ENCODE measurements around the gene TBCC.
A peak's percentile ranks its signal among the peaks of the same experiment; 100 is the strongest.
"Not testable (repeated sequence)": the region's sequence is repeated elsewhere in the genome, so short reads cannot be mapped to it uniquely, and the experiment has no call there.

Gene TBCC

GRCh38 chr6:42727627-42728026 is 18.3 kb downstream of the TBCC start:
- DNase-seq = no peak

DNA sequence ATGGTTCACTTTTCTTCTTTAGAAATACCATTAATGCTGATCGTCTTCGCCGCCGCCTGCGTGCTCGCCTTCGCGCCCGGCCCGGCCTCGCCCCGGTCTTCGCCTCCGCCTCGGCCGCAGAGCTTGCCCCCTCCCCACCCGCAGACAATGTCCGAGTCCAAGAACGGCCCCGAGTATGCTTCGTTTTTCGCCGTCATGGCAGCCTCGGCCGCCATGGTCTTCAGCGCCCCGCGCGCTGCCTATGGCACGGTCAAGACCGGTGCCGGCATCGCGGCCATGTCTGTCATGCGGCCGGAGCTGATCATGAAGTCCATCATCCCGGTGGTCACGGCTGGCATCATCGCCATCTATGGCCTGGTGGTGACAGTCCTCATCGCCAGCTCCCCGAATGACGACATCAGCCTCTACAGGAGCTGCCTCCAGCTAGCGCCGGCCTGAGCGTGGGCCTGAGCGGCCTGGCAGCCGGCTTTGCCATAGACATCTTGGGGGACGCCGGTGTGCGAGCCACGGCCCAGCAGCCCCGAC is 18.8 kb downstream of the TBCC start:
- peak; percentile 4 for DNase-seq

DNA sequence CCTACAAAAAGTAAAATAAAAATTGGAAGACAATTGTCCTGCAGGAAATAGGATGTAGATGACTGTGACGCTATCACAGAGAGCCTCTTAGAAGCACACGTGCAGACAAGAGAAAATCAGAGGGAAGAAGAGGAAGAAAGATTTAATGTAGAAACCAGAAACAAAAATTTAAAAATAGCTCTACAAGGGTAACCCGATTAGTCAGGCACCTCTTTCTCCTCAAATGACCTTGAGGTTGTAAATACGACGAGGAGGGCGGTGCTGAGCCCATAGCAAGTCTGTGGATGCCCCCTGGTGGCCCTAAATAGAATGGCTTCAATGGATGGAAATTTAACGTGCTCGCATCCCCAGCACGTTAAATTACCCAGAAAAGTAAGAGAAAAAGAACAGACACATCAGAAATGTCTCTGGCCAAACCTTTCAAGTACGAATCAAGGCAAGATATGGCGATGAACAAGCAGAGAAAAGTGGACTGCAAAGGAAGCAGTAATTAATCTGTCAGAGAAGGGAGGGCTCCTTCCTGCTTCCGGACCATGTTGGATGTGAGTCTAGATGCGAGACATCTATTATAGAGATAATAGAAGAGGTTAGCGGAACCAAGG is 19.3 kb downstream of the TBCC start:
- peak; percentile 82 for DNase-seq

GRCh38 chr6:42726026-42726425 is 19.9 kb downstream of the TBCC start:
- no peak for DNase-seq

GRCh38 chr6:42724825-42725224 is 21.1 kb downstream of the TBCC start:
- no peak for DNase-seq

DNA sequence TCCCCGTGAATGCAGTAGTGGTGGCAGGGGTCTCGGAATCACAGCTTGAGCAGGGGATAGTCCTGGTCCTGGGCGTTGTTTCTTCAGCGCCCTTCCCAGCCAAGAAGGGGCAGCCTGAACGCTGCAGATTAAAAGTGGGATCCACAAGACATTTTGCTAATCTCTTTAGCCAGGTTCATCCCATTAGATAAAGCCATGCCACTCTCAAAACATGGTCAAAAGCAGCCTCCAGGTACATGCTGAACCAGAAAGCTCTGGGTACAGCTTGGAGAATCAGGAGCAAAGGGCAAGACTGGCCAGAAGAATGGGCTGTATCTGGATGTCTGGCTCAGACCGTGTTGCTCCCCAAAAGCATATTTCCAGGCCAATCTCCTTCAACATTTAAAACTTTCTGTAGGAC is 23.4 kb downstream of the TBCC start, which contains the start of gene PRPH2:
Gene PRPH2, minus strand, starts transcription at position 101 of the 400 bp plus-strand sequence. CDS start 263 bp downstream, outside the sequence.
- DNase-seq = no peak

DNA sequence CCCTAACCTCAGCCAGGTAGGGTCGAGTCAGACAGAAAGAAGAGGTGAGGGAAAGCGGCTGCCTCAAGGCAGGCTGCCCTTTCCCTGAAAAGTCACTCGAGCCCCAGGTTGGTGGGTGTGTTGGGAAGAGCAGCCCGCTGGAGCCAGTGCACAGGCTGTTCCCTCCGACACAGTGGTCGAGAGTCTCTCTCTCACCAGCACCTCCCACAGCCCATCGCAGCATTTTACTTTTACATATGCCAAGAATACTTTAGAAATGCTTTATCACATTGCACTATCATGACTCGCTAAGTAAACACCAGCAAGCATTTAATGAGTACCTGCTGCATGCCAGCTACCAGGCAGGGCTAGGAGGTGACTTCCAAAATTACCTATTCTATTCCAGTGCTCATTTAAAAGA is 25.2 kb downstream of the TBCC start:
- DNase-seq = no peak

- no peak for DNase-seq
Measured at GRCh38 chr6:42715871-42716270, 30.0 kb downstream of the TBCC start.

- DNase-seq = no peak
Measured at GRCh38 chr6:42714098-42714761, 31.7 kb downstream of the TBCC start.

GRCh38 chr6:42711930-42712329 is 34.0 kb downstream of the TBCC start:
- no peak for DNase-seq

DNA sequence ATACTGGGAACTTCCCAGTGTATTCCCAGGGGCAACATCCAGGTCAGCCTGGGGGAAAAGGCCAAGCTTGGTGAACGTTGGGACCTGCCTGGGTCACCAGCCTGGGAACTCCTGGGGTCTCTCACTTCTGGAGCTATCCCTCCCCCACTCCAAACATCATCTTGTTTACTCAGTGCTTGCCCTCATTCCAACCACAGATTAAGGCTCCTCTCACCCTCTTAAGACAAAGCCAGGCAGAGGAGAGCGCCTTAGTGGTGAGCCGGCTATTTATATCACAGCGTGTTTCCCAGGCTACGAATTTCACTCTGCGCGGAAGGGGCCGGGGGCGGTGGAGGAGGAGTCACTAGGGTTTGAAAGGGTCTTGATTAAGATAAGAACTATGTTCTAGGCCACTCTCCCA is 35.6 kb downstream of the TBCC start:
- DNase-seq = no peak

DNA sequence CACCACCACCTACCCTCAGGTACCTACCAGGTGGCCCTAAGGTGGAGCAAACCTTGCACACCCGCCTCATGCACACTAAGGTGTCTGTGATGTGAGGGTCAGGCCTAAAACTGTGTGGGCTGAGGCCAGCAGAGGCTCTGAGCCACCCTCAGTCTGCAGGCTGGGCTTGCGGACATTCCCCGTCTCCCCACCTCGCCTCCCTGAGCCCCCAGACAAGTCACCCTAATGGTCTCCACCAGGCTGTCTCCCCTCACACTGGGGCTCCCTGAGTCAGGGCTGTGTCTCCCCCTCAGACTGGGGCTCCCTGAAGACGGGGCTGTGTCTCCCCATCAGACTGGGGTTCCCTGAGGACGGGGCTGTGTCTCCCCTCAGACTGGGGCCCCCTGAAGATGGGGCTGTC is 36.0 kb downstream of the TBCC start:
- DNase-seq = no peak

- no peak for DNase-seq
Measured at GRCh38 chr6:42708096-42708495, 37.8 kb downstream of the TBCC start.

DNA sequence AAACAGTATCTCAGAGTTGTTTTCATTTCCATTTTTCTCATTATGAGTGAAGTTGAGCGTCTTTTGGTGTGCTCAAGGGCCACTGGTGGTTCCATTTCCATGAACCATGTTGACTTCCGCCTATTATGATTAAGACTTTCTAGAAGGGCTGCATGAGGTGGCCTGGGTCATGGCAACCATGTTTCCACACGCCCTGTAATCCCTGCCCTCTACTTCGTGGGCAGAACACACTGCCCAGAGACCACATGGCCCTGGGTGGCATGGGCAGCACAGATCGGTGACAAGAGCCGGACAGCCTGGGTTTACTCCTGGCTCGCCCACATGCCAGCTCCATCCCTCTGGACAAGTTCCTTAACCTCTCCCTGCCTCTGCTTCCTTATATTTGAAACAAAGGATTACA is 38.3 kb downstream of the TBCC start:
- no peak for DNase-seq

DNA sequence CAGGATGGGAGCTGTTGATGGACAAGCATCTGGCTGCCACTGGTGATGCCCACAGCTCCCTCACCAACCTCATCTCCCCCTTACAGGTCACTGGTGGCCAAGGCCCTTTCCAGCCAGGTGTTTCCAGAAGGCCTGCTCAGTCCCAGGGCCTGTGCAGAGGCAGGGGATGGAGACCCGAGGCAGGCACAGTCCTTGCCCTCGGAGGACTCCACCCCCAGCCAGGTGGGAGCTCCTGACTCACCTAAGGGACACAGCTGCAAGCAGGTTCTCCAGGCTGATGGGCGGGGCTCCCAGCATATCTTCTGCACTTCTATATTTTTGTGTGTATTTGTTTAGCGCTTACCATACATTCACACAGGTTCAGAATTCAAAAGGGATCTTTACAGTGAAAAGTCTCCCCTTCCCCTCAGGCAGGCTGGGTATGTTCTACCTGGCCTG is 40.9 kb downstream of the TBCC start:
- no peak for DNase-seq

DNA sequence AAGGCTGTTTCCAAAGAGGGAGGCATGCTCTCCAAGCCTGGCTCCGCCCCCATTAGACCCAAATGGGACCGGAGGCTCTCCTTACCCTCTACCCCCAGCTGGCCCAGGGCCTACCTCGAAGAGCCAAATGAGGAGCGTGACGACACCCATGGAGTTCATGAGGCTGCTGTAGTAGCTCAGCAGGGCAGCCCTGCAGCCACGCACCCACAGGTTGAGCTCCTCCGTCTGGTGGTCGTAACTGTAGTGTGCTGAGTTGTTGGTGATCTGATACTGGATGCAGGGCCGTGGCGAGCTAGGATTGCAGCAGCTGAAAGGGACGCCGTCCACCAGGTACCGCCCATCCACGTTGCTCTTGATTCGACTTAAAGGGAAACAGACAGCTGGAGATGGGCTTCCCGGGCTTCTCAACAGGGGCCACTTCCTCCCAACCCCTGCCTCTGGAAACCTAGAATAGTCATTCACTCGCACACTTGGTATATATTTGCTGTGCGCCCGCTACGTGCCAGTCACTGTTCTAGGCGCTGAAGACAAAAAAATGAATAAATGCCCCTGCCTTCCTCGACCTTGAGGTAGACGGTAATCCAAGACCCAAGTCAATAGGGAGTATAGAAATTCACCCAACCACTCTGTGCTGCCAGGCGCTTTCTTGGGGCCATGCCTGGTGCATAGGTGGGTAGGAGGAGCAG is 41.5 kb downstream of the TBCC start:
- DNase-seq = no peak

GRCh38 chr6:42702786-42703185 is 43.1 kb downstream of the TBCC start:
- DNase-seq = not testable (repeated sequence)

GRCh38 chr6:42702200-42702599 is 43.7 kb downstream of the TBCC start:
- no peak for DNase-seq

- no peak for DNase-seq
Measured at GRCh38 chr6:42698217-42698616, 47.7 kb downstream of the TBCC start.

DNA sequence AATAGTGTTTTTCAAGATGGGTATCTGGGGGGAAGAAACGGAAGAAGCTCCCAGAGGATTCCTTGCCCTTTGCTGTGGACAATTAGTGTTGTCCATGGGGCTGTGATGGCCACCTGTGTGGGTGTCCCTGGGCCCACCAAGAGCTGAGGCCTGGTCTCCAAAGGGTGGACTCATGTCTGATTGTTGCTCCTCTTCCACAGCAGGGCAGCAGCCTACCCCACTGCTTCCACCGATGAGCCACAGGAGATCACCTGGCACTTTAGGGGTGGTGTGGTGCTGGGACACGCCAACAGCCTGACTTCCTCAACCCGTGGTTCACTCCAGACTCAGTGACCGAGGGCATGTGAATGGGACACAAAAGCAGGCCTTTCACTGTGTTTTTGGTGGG is 48.6 kb downstream of the TBCC start:
- DNase-seq = no peak

GRCh38 chr6:42696526-42697267 is 49.2 kb downstream of the TBCC start:
- no peak for DNase-seq

DNA sequence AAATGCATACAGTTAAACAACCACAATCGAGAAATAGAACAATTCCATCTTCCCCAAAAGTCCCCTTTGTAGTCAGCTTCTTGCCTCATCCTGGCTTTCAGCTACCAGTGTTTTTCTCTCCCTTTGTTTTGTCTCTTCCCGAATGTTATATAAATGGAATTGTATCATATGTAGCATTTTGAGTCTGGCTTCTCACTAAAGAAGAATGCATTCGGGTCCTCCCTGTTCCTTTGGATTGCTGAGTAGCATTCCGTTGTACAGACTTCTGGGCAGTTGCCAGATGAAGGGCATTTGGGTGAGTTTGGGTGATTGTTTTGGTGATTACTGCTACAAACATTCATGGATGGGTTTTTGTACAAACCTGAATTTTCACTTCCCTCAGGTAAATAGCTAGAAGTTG is 51.3 kb downstream of the TBCC start:
- no peak for DNase-seq
